B cell (primary cell): ENCODE measurements around the gene FSTL5.
"Not testable (repeated sequence)": the region's sequence is repeated elsewhere in the genome, so short reads cannot be mapped to it uniquely, and the experiment has no call there.

Source experiments
- EZH2 ChIP-seq: IDR thresholded peaks from 2 replicates; pipeline ENCODE4 v1.6.1; 2012; ENCODE audit warnings: borderline replicate concordance, low read depth, mild to moderate bottlenecking, moderate library complexity, low read length; ENCODE audit not compliant: insufficient read depth, poor library complexity, severe bottlenecking
- TF ChIP-seq, protein P1 (sequence below): fragments of 200-600 bp; IDR thresholded peaks from one replicate; pipeline ENCODE4 v1.8.0; 2022; ENCODE audit warnings: antibody characterized with exemption, mild to moderate bottlenecking

DNA sequence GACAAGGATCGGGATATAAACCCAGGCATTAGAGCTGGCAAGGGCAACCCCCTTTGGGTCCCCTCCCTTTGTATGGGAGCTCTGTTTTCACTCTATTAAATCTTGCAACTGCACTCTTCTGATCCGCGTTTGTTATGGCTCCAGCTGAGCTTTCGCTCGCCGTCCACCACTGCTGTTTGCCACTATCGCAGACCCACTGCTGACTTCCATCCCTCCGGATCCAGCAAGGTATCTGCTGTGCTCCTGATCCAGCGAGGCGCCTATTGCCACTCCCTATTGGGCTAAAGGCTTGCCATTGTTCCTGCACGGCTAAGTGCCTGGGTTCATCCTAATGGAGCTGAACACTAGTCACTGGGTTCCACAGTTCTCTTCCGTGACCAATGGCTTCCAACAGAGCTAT is 59.9 kb downstream of the FSTL5 start:
- TF ChIP-seq, protein P1, sequence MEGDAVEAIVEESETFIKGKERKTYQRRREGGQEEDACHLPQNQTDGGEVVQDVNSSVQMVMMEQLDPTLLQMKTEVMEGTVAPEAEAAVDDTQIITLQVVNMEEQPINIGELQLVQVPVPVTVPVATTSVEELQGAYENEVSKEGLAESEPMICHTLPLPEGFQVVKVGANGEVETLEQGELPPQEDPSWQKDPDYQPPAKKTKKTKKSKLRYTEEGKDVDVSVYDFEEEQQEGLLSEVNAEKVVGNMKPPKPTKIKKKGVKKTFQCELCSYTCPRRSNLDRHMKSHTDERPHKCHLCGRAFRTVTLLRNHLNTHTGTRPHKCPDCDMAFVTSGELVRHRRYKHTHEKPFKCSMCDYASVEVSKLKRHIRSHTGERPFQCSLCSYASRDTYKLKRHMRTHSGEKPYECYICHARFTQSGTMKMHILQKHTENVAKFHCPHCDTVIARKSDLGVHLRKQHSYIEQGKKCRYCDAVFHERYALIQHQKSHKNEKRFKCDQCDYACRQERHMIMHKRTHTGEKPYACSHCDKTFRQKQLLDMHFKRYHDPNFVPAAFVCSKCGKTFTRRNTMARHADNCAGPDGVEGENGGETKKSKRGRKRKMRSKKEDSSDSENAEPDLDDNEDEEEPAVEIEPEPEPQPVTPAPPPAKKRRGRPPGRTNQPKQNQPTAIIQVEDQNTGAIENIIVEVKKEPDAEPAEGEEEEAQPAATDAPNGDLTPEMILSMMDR = not testable (repeated sequence)
- not testable (repeated sequence) for TF ChIP-seq EZH2
